Daoy (cell line): ENCODE data around the gene CLHC1. TPM values are rescaled to one million over a fixed set of nuclear protein-coding genes. Genes with fewer than 3 reads are reported as not detected.
A peak's percentile ranks its signal among the peaks of the same experiment; 100 is the strongest.
"Not testable (repeated sequence)": the region's sequence is repeated elsewhere in the genome, so short reads cannot be mapped to it uniquely, and the experiment has no call there.

Experiments used
- DNase-seq: peaks from one replicate; pipeline ENCODE4 v3.0.0-alpha.2; 2015; ENCODE audit warnings: low read depth
- total RNA-seq: library from RNA; depleted of rRNA; stranded (reverse); fragments of >200 nt; shearing (Covaris generic); gene quantifications from 2 replicates; pipeline ENCODE4 v1.2.3, GENCODE V29; 2014; rRNA removed

CLHC1 gene
- total RNA-seq, 1 experiment from 2014 or later, result 7.0 TPM

DNA sequence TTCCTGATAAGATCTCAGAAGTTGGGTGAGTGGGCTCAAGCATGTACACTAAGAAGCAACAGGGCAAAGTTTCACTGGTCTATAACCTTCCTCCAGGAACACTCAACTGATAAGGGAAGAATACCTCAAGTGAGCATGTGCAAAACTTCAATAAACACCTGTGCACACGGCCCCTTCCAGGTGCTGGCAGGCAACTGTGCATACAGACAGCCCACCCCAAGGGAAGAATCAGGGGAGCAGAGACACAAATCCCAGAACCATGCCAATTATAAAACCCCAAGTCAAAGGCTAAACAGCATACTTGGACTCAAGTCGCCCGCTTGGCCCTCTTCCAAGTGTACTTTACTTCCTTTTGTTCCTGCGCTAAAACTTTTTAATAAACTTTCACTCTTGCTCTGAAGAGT, 96.0 kb downstream of the CLHC1 start:
- no peak for DNase-seq

DNA sequence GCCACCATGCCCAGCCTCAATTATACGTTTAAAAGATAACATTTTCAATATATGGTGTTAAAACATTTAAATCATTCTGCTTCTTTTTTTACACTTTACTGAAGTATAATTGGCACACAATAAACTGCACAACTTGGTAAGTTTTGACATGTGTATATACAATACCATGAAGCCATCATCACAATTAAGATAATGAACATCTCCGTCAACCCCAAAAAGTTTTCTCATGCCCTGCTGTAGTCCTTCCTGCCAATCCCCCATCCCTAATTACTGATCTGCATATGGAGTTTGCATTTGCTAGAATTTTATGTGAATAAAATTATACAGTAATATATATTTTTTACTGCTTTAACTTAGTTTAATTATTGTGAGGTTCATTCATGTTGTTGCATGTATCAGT, 96.6 kb downstream of the CLHC1 start:
- DNase-seq, result no peak

DNA sequence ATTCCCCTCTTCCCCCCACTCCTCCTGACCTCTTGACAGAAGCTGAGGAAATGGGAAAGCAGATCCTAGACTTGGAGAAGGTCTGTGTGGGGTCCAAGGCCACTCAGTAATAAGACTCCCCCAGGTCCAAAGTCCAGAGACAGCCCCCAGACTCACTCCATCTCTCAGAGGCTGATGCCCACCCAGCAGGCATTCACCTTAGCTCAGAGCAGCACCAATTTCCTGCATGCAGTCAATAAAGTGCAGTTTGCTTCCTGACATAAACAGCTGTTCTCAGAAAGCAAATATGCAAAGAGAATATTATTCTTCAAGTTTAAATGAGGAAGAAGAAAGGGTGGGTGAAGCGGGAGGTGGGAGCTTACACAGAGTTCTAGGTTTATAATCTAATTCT, 97.8 kb downstream of the CLHC1 start:
- no peak for DNase-seq

- DNase-seq, result peak; percentile 56
These were observed 98.4 kb downstream of the CLHC1 start for GRCh38 chr2:55133467-55134315.

DNA sequence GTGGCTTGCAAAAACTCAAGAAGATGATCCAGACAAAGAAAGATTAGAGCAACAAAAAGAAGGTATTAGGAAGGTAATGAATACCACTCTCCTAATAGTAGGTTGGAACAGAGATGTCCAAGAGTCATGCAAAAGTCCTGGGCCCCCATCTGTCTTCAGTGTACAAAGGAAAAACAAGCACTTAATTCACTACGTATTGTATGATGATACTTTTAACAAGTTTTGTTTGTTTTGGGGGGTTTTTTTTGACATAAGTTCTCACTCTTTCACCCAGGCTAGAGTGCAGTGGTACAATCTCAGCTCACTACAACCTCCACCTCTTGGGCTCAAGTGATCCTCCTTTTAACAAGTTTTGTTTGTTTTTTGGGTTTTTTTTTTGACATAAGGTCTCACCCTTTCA, 101.2 kb downstream of the CLHC1 start:
- DNase-seq, result no peak

DNA sequence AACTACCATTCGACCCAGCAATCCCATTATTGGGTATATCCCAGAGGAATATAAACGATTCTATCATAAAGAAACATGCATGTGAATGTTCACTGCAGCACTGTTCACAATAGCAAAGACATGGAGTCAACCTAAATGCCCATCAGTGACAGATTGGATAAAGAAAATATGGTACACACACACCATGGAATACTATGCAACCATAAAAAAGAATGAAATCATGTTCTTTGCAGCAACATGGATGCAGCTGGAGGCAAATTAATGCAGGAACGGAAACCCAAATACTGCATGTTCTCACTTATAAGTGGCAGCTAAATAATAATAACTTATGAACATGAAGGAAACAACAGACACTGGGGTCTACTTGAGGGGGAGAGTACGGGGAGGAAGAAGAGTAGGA, 105.5 kb downstream of the CLHC1 start:
- not testable (repeated sequence) for DNase-seq

Other genes starting within 250 kb of the CLHC1 start
- 137 TPM in 2 replicates for gene RTN4, start 181.8 kb downstream of the CLHC1 start, total RNA-seq
- 2,172 and 3,065 TPM in 2 replicates for gene RPS27A, start 395 bp upstream of the CLHC1 start, total RNA-seq
- 54.1 and 68.4 TPM in 2 replicates for gene MTIF2, start 36.9 kb upstream of the CLHC1 start, total RNA-seq
- gene CCDC88A, start 187.6 kb upstream of the CLHC1 start, total RNA-seq, result 47.5 and 58.7 TPM in 2 replicates